Islet of Langerhans (tissue), 1 donor: ENCODE data around the gene IRF2.
"Not testable (repeated sequence)": the region's sequence is repeated elsewhere in the genome, so short reads cannot be mapped to it uniquely, and the experiment has no call there.

Experiments used
- FAIRE-seq: peaks from one replicate; lab custom pipeline; 2011; peaks lifted over from hg19 to GRCh38; lab: Jason Lieb, UNC

IRF2 gene

DNA sequence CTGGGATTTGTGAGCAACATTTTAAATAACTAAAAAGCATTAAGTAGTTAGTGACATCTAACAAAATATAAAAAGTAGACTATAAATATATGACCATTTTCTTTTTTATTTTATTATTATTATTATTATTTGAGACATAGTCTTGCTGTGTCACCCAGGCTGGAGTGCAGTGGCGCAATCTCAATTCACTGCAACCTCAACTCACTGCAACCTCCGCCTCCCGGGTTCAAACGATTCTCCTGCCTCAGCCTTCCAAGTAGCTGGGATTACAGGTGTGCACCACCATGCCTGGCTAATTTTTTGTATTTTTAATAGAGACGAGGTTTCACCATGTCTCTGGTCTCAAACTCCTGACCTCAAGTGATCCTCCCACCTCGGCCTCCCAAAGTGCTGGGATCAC lies 128.1 kb downstream of the IRF2 start:
- not testable (repeated sequence) for FAIRE-seq

DNA sequence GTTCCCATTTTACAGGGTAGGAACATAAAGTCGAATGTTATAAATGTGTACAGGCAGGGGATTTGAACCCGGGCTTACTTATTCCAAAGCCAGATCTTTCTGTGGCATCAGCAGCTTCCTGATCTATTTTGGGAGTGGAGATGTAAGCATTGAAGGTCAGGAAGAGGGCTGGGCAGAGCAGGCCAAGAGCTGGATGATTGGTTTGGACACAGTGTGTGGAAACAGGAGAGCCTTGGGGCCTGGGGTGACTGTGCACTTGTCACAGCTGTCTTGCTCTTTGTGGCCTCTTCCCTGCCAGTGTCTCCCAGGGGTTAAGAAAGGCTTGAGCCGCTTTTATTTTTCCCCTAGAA lies 128.8 kb downstream of the IRF2 start:
- no peak for FAIRE-seq

DNA sequence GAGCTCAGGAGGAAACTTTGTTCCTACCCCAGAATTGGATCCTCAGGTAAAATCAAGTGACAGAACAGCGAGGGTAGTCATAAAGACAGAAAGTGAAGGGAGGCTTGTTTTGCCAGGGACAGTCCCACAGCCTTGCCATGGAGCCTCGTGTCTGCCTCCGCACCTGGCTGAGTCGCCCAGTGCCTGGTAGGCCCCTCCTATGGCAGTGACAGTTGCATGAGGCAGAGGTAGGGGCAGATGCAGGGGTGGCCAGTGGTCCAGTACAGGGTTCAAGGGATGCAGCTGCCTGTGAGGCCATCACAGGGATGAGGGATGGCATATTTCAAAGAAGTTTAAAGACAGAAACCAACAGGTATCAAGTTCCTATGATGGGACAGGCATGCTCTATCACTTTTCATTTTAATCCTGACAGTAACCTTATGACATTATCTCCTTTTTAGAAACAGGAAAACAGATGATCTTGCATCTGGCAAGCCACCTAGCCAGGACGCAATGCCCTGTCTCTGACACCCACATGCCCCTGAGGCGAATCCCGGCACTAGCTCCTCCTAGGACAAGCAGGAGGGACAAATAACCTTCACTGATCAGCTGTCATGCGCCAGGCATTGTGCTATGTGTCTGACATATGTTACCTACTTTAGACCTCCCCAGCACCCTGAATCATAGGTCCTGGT lies 129.3 kb downstream of the IRF2 start:
- no peak for FAIRE-seq

DNA sequence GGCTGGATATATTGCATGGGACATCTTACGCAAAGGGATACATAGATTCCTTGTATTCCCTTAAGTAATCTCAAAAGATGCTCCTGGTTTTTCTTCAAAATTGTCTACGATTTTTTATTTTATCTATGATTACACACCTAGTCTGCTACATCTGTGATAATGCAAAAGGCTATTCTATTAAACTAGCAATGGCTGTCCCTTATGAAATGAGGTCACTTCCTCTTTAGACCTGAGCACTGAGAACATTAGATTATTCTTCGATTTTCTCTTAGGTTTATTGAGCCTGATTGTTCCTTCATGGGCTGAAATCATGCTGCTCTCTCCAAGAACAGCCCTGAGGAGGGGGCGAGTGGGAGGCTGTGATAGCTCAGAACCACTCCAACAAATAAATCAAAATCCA lies 129.9 kb downstream of the IRF2 start:
- no peak for FAIRE-seq

DNA sequence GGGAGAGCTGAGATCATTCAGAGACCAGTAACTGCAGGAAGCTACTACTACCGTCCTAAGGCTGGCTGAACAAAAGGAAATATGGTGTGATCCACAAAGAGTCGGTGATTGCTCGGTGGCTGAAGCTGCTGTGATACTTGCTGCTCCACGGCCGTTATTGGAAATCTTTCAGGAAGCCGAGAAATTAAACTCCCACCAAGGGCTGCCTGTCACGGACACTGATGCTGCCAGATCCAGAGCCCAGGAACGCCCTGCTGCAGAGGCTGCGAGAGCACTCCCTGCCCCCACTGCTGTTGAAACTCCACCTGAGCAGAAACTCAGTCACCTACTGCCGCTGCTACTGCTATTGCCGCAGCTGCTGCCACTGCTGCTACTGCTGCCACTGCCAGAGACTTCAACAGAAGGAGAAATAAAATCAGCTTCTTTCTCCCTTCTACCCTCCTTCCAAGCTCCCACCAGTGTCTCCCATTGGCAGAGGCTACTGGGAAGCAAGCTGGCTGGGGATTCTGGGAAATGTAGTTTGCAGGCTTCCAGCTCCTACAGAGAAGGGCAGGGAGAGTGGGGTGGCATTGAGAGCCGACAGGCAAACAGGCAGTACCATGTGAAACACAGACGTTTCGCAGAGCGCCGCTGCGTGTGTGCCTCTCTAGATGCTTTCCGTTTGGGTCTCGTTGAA lies 130.7 kb downstream of the IRF2 start:
- peak; percentile 41 for FAIRE-seq

DNA sequence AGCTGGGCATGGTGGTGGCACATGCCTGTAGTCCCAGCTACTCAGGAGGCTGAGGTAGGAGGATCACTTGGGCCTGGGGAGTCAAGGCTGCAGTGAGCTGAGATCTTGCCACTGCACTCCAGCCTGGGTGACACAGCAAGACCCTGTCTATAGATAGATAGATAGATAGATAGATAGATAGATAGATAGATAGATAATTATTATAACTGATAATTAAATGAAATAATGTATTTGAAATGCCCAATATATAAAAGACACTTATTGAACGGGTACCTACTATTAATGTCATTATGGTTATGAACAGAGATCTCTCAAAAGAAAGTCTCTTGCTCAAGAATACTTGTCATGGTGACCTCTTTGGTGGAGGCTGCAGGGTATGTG lies 131.5 kb downstream of the IRF2 start:
- FAIRE-seq: not testable (repeated sequence)

DNA sequence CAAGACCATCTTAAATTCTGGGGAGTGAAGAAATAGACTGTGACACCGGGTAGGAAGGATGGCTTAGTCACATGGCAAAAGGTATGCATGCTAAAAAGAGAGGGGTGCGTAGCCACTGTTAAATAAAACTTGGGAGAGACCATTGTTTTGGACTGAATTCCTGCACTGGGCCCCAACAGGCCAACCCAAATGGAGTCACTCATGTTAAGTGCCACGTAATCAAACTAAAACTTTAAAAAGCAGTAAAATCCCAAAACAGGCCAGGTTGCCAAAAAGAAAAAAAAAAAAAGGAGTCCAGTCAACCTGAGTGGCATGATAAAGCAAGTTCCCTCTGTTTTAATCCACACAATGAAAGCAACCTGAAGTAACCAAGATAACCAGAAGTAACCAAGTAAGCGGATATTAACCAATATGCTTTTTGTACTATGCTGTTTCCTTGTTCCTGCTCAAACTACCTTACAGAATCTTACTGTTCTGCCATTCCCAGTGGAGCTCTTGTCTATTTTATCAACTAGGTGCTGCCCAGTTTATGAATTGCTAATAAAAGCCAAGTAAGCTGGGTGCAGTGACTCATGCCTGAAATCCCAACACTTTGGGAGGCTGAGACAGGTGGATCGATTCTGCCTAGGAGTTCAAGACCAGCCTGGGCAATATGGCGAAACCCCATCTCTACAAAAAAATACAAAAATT lies 132.0 kb downstream of the IRF2 start:
- no peak for FAIRE-seq

DNA sequence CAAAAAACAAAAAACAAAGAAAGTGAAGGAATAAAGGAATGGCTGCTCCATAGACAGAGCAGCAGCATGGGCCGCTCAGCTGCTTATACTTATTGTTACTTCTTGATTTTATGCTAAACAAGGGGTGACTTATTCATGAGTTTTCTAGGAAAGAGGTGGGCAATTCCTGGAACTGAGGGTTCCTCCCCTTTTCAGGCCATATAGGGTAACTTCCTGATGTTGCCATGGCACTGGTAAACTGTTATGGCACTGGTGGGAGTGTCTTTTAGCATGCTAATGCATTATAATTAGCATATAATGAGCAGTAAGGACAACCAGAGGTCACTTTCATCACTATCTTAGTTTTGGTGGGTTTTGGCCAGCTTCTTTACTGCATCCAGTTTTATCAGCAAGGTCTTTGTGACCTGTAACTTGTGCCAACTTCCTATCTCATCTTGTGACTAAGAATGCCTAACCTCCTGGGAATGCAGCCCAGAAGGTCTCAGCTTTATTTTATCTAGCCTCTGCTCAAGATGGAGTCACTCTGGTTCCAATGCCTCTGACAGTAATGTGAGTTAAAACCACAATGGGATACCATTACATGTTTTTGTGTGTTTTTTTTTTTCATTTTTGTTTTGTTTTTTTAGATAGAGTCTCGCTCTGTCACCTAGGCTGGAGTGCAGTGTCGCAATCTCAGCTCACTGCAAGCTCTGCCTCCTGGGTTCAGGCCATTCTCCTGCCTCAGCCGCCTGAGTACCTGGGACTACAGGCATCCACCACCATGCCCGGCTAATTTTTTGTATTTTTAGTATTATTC lies 134.8 kb downstream of the IRF2 start:
- not testable (repeated sequence) for FAIRE-seq

DNA sequence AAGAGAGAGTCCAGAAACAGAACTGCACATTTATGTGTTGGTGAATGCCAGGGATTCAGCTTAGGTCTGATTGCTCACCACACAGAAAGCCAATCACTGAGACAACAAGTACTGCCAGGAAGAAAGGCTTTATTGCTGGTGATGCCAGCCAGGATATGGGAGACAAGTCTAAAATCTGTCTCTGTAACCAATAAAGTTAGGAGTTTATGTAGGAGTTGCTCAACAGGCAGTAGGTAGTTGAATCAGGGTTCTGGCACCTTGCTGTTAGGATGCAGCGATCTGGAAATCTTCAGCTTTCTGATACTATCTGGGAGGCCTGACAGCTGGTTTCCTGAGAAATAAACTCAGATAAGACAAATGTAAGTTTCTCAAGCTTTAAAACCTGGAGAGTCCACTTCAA lies 136.4 kb downstream of the IRF2 start:
- FAIRE-seq: no peak
